Upper lobe of left lung (tissue), 4 donors: Measurements from ENCODE around the gene ODF2L.

Experiments
- CTCF ChIP-seq, 6 experiments: fragments of 450-650 bp in 4 of 6; fragments of 200-600 bp in 2 of 6; sonication (generic) in 2 of 6; IDR thresholded peaks; one replicate each; pipeline ENCODE4 v1.5.1; 2016 to 2019; ENCODE audit warnings: antibody characterized with exemption in 6 of 6
- POLR2AphosphoS5 ChIP-seq, 2 donors: sonication (generic); formaldehyde crosslinking; IDR thresholded peaks; one replicate each; pipeline ENCODE4 v1.5.1; 2017; ENCODE audit warnings: antibody characterized with exemption in 2 of 2

GRCh38 chr1:86375688-86376087, 20.4 kb downstream of the ODF2L start:
- TF ChIP-seq CTCF (IDR thresholded peaks at IDR 0.05) (no peak), POLR2AphosphoS5 (IDR thresholded peaks at IDR 0.05) (no peak)
